DMS53 treated with DMSO at 0.1 percent for 48 hours (cell line): Measurements from ENCODE around the gene AGPAT2.

Experiments used
- DNase-seq: peaks from one replicate; lab custom pipeline; 2025; ENCODE audit not compliant: unreplicated experiment; lab: John Stamatoyannopoulos, UW

AGPAT2 gene

DNA sequence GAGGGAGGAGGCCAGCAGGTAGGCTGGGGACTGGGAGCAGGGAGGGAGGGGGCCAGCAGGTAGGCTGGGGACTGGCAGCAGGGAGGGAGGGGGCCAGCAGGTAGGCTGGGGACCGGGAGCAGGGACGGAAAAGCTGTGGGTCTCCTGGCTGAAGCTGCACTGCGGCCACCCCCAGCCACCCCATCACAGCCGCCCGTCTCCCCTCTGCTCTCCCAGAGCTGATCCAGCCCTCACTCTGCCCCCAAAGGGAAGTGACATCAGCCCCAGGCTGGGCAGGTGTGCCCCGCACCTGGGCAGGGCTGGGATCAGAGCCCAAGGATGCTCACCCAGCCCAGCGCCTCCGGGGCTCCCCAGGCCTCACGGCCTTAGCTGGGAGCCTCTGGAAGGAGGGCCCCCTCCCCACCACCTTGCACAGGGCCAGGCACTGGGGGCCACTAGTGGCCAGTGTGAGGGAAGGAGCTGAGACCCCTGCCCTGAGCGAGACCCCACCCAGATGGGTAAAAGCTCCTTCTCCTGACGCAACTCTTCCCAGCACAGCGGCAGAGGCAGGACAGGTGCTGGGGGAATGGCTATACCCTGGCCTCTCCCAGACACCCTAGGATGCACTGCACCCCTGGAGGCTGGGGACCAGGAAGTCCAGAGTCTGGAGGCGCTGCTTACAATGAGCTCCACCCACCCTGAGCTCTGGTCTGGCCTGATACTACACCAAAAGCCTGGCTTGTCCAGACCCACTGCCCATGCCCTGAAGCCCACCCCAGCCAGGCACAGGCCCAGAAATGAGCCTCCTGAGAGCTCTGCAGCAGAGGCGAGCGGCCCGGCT lies 11.6 kb downstream of the AGPAT2 start:
- peak; percentile 70 for DNase-seq

DNA sequence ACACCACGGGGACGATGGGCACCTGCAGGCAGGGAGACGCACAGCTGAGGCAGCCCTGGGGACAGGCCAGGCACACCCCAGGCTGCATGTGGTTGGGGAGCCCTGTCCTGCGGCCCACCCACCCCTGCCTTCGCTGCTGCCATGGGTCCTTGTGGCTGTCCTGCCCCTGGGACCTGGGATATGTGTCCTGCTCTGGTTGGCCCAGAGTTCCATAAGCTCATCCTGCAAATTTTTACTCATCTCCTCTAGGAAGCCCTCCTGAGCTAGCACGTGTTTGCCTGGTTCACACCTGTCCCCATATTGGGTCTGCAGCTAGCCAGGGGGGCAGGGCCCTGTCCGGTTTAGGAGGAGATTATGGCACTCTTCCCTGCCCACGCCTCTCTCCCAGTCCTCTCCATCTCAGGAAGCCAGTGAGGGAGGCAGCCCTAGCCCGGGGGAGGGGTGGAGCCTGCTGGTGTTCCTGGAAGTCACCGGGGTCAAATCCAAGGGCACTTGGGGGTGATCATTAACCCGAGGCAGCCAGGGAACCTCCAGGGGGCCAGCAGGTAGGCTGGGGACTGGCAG lies 12.4 kb downstream of the AGPAT2 start:
- peak; percentile 94 for DNase-seq

DNA sequence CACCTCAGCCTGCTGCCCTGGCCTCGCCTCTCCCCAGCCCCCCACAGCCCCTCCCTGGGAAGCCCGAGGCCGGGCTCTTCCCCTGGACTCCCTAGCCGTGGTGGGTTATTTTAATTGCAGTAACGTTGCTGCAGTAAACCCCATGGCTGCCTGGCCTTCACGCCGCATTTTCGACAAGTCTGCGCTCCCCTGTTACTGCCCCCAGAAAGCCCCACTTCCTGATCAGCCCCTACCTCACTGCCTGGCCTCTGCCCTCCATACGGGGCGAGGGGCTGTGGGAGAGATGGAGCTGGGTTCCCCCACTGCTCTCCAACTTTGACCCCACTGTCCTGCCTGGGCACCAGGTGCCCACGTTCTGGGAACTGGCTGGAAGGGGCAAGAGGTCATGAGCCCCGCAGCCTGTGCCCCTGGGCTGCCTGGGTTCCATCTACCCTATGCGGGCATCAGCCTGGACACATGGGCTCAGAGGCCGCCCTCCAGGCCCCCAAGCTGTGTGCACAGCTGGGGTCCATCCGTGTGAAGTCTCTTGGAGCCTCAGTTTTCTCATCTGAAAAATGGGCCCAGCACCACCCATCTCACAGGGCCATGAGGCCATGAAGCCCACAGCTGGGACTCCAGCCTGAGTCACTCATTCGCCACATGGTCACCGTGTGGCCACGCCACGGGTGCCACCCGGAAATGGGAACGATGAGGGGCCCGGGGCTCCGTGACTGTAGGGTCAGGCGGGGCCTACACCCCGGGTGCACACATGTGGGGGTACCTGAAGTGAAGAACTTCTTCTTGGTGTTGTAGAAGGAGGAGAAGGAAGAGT lies 13.1 kb downstream of the AGPAT2 start:
- DNase-seq: no peak

DNA sequence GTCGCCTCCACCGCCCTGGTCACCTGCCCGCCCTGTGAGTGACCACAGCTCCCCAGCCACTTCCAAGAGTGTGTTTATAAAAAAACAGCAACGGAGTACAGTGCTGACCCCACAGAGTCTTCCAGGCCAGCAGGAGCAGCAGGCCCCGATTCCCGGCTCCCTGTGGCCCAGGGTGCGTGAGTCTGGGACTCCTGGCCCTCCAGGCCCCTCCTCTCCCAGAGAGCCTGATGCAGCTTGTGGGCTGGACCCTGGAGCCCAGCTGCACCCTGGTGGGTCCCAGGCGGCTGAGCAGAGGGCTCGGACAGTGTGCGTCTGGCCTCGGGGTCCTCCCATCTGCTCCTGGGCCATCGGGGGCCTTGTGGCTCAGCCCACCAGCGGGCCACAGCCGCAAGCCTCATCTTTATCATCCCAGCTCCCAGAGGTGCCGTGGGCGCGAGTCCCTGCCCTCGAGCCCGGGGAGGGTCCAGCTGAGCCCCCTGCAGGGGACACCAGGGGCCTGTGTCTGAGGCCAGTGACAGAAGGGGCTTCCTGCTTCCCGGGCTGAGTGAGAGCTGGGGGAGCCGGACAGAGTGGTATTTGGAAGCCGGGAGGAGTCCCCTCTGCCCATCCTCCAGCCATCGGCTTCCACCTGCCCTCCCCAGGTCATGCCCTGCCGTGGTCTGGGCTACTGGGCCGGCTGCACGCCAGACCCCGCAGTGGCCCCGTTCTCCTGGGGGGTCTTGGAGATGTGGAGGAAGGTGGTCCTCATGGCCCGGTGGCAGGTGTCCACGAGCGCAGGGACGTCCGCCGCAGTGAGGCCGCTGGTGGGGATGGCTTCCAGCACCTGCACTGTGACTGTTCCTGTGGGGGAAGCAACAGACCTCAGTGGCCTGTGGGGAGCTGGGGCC lies 13.9 kb downstream of the AGPAT2 start:
- DNase-seq: no peak

DNA sequence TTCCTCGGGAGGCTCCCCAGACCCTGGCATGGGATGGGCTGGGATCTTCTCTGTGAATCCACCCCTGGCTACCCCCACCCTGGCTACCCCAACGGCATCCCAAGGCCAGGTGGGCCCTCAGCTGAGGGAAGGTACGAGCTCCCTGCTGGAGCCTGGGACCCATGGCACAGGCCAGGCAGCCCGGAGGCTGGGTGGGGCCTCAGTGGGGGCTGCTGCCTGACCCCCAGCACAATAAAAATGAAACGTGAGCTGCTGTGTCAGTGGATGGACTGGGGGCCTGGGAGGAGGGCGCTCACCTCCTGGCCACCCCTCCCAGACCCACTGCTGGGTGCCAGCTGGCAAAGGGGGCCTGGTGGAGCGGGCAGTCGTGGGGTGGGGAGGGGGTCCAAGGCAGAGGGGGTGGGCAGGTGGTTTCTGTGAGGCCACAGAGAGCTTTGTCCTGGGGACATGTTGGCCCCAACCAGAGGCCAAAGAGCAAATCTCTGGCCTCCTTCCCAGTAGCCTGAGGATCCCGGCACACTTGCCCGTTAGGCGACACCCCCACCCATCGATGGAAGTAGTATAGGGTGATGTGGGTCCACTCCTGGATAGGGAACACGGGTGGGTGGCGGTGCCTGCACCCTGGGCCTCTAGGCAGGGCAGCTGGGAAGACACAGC lies 14.7 kb downstream of the AGPAT2 start:
- no peak for DNase-seq

DNA sequence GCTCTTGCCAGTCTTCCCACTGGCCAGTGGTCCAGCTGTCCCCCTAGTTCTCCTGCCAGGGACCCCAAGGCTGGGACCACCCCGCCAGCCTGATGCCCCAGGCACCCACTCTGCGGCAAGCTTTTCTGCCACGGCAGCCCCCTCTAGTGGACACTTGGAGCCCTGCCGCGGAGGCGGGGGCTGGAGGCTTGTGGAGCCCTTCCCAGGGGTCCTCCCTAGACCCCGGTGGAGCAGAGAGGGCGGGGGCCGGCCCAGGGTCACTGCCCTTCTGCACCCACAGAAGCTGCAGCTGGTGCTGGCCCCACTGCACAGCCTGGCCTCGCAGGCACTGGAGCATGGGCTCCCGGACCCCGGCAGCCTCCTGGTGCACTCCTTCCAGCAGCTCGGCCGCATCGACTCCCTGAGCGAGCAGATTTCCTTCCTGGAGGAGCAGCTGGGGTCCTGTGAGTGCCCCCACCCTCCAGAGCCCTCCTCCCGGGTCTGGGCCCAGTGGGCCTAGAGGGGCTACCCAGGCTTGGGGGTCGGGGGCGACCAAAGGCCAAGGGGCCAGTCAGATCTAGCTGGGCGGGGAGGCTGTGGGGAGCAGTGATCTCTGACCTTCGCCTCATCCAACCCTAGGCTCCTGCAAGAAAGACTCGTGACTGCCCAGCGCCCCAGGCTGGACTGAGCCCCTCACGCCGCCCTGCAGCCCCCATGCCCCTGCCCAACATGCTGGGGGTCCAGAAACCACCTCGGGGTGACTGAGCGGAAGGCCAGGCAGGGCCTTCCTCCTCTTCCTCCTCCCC lies 15.4 kb downstream of the AGPAT2 start:
- no peak for DNase-seq

DNA sequence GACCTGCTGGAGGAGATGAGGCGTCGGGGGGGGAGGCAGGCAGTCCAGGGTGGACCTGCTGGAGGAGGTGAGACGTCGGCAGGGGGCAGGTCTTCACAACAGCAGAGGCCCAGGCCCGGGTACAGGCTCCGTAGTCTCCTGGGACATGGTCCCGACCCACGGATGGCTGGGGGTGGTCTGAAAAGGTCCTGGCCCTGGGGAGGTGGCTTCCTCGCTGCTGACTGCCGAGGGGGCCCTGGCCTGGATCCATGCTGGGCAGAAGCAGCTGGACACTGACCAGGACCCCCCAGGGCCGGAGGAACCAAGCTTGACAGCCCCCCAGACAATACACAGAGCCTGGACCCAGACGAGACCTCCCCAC lies 16.0 kb downstream of the AGPAT2 start:
- no peak for DNase-seq

DNA sequence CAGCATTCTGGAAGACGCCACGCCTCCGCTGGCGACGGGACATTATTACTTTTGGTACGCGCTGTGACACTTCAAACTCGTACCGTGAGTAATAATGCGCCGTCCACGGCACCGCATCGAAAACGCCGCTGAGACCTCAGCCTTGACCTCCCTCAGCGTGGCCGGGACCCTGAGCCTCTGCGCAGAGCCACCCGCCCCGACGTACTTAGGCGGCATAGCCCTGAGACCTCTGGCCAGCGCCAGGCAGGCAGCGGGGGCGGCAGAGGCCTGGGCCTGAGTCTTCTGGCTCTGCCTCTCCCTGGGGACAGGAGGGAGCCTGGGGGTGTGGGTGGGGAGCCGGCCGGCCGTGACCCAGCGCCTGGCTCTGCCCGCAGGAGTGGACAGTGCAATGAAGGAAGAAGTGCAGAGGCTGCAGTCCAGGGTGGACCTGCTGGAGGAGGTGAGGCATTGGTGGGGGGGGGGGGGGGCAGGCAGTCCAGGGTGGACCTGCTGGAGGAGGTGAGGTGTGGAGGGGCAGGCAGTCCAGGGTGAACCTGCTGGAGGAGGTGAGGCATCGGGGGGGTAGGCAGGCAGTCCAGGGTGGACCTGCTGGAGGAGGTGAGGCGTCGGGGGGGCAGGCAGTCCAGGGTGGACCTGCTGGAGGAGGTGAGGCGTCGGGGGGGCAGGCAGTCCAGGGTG lies 16.5 kb downstream of the AGPAT2 start:
- no peak for DNase-seq

DNA sequence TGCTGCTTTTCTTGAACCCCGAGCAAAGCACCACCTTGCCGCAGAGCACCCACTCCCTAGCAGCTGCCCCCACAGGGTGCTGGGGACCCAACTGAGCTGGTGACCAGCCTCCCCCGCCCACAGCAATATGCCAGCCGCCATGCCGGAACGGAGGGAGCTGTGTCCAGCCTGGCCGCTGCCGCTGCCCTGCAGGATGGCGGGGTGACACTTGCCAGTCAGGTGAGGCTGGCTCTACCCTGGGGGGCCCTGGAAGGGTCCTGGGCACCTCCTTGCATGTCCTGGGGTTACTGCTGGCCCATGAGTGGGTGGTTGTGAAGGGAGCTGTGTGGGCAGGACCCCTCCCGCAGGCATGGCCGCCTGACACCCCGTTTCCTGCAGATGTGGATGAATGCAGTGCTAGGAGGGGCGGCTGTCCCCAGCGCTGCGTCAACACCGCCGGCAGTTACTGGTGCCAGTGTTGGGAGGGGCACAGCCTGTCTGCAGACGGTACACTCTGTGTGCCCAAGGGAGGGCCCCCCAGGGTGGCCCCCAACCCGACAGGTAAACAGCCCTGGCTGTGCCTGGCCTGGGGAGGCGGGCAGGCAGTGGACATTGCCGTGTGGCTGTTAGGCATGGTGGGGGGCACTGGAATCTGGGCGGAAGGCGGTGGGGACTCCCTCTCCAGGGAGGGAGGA lies 17.3 kb downstream of the AGPAT2 start:
- no peak for DNase-seq

DNA sequence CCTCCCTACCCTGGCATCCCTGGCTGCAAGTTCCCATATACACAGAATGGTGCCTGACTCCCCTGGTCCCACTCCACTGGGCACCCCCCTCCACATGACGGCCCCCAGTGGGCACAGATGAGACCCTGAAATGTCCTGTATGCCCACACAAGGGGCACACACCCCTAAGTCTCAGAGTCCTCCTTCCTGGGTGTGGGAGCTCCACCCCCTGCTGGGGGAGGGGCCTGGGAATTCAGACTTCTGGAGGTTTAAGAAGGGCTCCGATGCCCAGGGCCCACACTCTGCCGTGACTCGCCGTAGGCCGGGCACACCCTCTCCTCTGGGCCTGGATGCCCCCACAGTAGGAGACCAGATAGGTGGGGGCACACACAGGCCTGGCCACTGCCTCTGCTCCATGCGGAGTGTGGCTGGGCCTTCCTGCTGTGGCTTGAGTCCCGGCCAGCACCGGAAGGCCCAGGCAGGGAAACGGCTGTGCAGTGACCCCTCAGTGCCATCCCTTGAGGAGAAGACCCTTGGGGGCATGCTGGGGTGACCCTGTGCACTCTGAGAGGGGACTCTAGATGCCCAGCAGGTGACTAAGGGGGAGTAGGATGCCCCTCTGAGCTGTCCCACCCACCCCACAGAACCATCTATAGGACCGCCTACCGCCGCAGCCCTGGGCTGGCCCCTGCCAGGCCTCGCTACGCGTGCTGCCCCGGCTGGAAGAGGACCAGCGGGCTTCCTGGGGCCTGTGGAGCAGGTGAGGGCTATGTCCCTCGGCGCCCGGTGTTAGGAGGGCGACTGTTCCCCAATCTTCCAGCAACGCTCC lies 18.1 kb downstream of the AGPAT2 start:
- DNase-seq: no peak

DNA sequence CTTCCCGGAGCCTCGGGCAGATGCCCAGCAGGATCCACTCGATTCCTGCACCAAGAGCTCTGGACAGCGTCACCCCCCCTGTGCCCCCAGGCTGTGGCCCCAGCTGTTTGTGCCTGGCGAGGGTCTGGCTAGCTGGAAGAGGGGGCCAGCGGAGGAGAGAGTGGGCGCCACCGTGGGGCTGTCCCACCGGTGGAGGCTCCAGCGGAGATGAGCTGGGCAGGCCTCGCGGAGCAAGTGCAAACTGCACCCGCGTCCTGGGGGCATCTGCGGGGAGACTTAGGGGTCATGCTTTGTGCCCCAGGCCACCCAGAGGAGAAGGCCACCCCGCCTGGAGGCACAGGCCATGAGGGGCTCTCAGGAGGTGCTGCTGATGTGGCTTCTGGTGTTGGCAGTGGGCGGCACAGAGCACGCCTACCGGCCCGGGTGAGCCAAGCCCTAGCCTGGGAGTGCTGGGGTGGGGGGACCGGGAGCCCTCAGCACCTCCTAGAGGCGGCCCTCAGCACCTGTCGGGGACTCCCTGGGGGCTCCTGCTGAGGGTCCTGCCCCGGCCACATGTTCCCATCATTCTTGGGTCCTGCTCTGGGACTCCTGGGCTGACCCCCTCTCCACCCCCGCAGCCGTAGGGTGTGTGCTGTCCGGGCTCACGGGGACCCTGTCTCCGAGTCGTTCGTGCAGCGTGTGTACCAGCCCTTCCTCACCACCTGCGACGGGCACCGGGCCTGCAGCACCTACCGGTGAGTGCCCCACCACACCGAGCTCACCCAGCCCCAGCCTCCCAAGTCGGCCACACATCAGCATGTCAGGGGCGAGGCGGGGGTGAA lies 19.1 kb downstream of the AGPAT2 start:
- DNase-seq: no peak

DNA sequence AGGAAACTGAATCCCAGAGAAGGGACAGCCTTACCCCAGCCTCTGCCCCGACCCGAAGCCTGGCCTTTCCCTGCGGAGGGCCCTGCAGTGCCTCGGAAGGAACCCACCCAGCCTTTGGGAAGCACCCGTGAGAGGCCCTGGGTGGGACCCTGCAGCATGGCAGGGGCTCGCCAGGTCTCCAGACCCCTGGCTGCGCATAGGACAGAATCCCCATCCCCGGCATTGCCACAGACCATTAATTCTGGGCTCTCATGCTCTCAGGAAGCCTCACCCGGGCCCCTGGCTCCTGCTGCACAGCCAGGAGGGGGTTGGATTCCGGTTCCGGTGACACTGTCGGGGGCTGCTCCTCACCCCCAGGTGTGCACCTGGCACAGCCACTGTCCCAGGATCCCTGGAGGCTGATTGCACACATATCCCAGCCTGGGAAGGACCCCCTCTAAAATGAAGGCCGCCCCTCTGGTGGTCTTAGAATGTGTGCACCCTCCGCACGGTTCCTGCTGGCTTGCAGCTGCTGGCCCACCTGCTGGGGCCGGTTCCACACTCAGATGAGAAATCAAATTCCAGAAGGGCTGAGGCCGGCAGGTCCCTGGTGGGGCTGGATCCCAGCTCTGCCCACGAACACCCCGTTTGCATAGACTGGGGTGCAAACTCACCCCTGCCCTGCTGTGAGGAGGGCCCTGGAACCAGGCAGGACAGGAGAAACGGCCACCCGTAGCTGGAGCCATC lies 19.9 kb downstream of the AGPAT2 start:
- no peak for DNase-seq

DNA sequence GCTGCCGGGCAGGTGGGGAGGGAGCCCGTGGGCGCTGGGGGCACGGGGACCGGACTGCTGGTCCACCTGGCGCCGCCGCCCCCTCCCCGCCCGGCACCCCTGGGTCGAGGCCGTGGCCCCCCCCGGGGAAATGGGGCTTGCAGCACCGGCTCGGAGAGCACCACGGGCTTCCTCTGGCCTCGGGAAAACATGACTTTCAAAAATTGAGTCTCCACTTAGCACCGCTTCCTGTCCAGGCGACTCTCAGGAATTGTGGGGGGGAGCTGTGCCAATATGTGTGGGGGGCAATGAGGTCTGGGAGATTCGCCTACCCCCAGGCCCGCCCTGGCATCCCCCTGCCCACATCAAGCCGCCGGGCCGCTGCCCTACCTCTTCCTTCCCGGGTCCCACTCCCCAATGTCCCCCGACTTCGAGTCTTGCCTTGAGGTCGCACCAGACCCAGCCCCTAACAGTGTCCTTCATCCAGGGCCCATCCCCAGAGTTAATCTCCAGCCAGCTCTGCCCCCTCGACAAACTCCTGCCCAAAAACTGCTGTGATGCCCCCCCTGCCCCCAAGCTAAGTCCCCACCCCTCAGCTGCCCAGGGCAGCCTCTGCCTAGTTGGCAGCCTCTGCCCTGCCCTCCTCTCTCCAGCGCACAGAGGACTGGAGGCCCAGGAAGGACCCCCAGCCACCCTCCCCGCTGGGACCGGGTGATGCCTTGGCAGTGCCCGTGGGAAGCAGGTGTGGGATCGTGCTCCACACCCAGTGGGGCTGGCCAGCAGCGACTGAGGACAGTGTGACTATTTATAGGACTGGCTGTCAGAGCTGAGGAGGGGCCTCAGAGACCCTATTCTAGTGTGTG lies 20.7 kb downstream of the AGPAT2 start:
- DNase-seq: no peak

DNA sequence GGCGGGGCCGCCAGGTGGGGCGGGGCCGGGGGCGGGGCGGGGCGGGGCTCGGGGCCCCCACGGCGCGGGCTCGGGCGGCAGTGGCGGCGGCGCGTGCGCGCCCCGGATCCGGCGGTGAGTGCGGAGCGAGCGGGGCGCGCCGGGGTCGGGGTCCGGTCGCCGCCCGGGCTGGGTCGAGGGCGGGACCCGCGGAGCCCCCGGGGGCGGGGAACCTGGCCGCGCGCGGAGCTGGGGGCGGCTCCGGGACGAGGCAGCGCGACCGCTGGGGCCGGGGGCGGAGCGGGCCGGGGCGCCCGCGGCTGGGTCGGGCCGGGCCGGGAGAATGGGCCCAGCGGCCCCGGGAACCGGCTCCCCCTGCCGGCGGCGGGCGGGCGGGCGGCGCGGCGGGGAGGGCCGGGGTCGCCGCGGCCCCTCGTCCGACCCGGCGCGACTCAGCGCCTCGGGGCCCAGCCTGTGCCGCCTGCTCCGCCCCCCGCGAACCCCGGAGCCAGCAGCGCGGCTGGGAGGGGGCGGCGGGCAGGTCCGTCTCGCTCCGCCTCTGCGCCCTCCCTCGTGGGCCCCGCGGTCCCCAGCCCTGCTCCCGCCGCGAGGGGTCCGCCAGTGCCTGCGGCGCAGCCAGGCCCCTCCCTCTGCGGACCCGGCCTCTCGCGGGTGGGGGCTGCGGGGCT lies 21.4 kb downstream of the AGPAT2 start:
- no peak for DNase-seq

DNA sequence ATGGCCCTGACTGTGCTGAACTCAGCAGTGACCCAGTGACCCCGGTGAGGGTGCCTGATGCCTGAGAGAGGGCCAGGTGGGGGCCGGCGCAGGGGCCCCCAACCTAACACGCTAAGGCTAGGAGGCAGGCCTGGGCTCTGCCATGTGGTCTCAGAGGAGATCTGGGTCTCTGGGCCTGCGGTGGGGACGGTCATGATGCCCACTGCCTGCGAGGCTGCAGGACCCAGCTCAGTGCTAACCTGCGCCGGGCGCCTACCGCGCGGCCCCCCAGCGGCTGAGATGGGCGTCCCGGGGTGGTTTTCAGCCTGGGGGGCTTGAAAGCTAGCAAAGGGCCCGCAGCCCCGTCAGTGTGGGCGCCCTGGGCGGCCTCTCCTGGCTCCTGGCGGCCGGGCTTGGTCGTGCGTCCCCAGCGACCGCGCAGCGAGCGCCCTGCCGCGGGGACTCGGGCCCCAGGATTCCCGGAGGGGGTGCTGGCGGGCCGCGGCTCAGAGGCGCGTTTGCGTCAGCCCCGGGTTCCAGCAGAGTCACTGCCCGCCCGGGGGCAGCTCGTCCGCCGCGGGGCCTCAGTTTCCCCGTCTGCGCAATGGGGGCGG lies 22.1 kb downstream of the AGPAT2 start:
- peak; percentile 31 for DNase-seq
